HCT116 (cell line): ENCODE results near the gene ARSI.

Experiments
- EZH2phosphoT487 ChIP-seq: fragments of 200-600 bp; IDR thresholded peaks from 2 replicates; pipeline ENCODE4 v1.6.1; 2018; ENCODE audit warnings: antibody characterized with exemption, borderline replicate concordance
- POLR2A ChIP-seq: IDR thresholded peaks from 2 replicates; pipeline ENCODE4 v1.7.0; 2011; ENCODE audit warnings: borderline replicate concordance; ENCODE audit not compliant: insufficient read depth, insufficient read length; ENCODE audit errors: extremely low read depth
- SP1 ChIP-seq: IDR thresholded peaks from 2 replicates; pipeline ENCODE4 v1.6.1; 2012; ENCODE audit warnings: low read depth
- TF ChIP-seq, protein P1 (sequence below): IDR thresholded peaks from 2 replicates; pipeline ENCODE4 v1.6.1; 2012
- TF ChIP-seq, protein P2 (sequence below), 3 experiments: fragments of 200-600 bp in 1 of 3; sonication (generic) in 1 of 3; IDR thresholded peaks in 2 of 3; conservative IDR thresholded peaks in 1 of 3; 2 replicates each; pipeline ENCODE4 v1.5.1; 2012 to 2017; ENCODE audit warnings: low read depth in 2 of 3, low read length in 2 of 3, antibody characterized with exemption in 1 of 3, borderline replicate concordance in 1 of 3, control low read depth in 1 of 3, mild to moderate bottlenecking in 1 of 3, mixed read lengths in 1 of 3, mixed run types in 1 of 3, moderate library complexity in 1 of 3; ENCODE audit not compliant: insufficient read depth in 1 of 3

DNA sequence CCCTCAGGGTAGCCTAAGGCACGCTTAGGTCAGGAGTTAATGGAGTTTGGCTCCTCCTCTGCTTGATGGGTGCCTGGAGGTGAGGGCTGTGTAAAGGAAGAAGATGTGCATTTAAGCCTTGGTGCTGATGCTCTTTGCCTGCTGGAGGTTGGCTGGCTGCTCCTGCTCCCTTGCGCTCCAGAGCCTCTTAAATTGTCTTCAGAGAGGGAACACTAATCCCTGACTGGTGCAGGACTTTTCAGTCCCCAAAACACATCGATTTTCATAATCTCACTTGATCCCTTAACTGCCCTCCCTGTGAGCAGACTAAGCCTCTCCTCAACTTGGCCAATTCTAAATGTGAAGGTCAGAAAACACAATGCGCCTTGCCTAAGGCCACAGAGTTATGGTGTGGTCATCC, 38.6 kb upstream of the ARSI start:
- TF ChIP-seq, protein P1, sequence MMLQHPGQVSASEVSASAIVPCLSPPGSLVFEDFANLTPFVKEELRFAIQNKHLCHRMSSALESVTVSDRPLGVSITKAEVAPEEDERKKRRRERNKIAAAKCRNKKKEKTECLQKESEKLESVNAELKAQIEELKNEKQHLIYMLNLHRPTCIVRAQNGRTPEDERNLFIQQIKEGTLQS: no peak
- no peak for TF ChIP-seq EZH2phosphoT487
- TF ChIP-seq, protein P2, sequence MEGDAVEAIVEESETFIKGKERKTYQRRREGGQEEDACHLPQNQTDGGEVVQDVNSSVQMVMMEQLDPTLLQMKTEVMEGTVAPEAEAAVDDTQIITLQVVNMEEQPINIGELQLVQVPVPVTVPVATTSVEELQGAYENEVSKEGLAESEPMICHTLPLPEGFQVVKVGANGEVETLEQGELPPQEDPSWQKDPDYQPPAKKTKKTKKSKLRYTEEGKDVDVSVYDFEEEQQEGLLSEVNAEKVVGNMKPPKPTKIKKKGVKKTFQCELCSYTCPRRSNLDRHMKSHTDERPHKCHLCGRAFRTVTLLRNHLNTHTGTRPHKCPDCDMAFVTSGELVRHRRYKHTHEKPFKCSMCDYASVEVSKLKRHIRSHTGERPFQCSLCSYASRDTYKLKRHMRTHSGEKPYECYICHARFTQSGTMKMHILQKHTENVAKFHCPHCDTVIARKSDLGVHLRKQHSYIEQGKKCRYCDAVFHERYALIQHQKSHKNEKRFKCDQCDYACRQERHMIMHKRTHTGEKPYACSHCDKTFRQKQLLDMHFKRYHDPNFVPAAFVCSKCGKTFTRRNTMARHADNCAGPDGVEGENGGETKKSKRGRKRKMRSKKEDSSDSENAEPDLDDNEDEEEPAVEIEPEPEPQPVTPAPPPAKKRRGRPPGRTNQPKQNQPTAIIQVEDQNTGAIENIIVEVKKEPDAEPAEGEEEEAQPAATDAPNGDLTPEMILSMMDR (IDR thresholded peaks at IDR 0.05 in 2 of 3, conservative IDR thresholded peaks at IDR 0.05 in 1 of 3; ENCODE audit: borderline replicate concordance in 1 of 3, insufficient read depth in 1 of 3, low read depth in 2 of 3, low read length in 2 of 3): no peak
- TF ChIP-seq POLR2A: no peak
- no peak for TF ChIP-seq SP1
